ENCODE data around the gene MBD3L2. TPM values are rescaled to one million over a fixed set of nuclear protein-coding genes. Genes with fewer than 3 reads are reported as not detected.

The MBD3L2 gene
- total RNA-seq, 1 experiment from 2014 or later: not detected

- ATAC-seq (peak; percentile 90), DNase-seq (peak; percentile 95)
- peaks cover 12% of the 10 kb centered on the region for H3K9me3 ChIP-seq (ENCODE audit: low read length)
- no peaks in the 10 kb centered on the region for H3F3A ChIP-seq (ENCODE audit: low read length, unreplicated experiment)
- H3K79me2 ChIP-seq (ENCODE audit: low read length): no peaks in the 10 kb centered on the region
- POLR2A ChIA-PET (ENCODE audit: unreplicated experiment): interaction anchor here (0.5 to 1.3 kb wide), 5 partner anchors 30 to 234 kb away, joined by 4 to 16 read pairs (median 5); partner anchors contain the start of gene ZNF557
- peak overlapping the region; percentile 81 for H3K4me2 ChIP-seq (ENCODE audit: low read length)
- CTCF ChIA-PET: interaction anchor here (0.6 to 1.0 kb wide), 6 partner anchors 37 to 299 kb away, joined by 3 to 15 read pairs (median 5); no protein-coding TSS in a partner anchor
- H3K27me3 ChIP-seq (ENCODE audit: low read length): no peaks in the 10 kb centered on the region
- H3K4me3 ChIP-seq (ENCODE audit: low read length): peak overlapping the region; percentile 72
- H3K9ac ChIP-seq (ENCODE audit: low read length): peak overlapping the region; percentile 91
- peak overlapping the region; percentile 82 for H2AFZ ChIP-seq (ENCODE audit: low read length)
- no peaks in the 10 kb centered on the region for H3K9me2 ChIP-seq (replicated peaks; ENCODE audit: low read length)
- peaks cover 10% of the 10 kb centered on the region; the same call in 1 of the 2 replicates for H3K4me1 ChIP-seq (ENCODE audit: insufficient read depth, low read length)
- no peaks in the 10 kb centered on the region for H4K20me1 ChIP-seq (ENCODE audit: low read length)
- H3K36me3 ChIP-seq (ENCODE audit: low read depth, low read length): peaks cover 7% of the 10 kb centered on the region
- TF ChIP-seq CTCF (conservative IDR thresholded peaks at IDR 0.05; ENCODE audit: low read depth, low read length) (no peak), EZH2 (IDR thresholded peaks at IDR 0.05; ENCODE audit: low read length, unreplicated experiment) (no peak), EZH2phosphoT487 (IDR thresholded peaks at IDR 0.05; ENCODE audit: borderline replicate concordance, low read length) (no peak)
- no TSS peak for BruUV-seq (replicated peaks)
- intact Hi-C loops (cut with micrococcal nuclease): no loop called here
- H3K27ac ChIP-seq (ENCODE audit: low read length): peak overlapping the region; percentile 69
These were observed 49.8 kb downstream of the MBD3L2 start for GRCh38 chr19:7098701-7099596.

GRCh38 chr19:7099597-7099921, 50.4 kb downstream of the MBD3L2 start:
- DNase-seq: peak; percentile 80
- Histone ChIP-seq H3K27me3 (ENCODE audit: low read length) (no peaks in the 10 kb centered on the region), H3K4me1 (ENCODE audit: insufficient read depth, low read length) (peaks cover 10% of the 10 kb centered on the region; the same call in 1 of the 2 replicates), H3K4me2 (ENCODE audit: low read length) (peak overlapping the region; percentile 81), H3K9me3 (ENCODE audit: low read length) (peaks cover 9% of the 10 kb centered on the region), H3K36me3 (ENCODE audit: low read depth, low read length) (peaks cover 7% of the 10 kb centered on the region), H4K20me1 (ENCODE audit: low read length) (no peaks in the 10 kb centered on the region), H3K9me2 (replicated peaks; ENCODE audit: low read length) (no peaks in the 10 kb centered on the region), H3K79me2 (ENCODE audit: low read length) (no peaks in the 10 kb centered on the region), H3K9ac (ENCODE audit: low read length) (peak overlapping the region; percentile 91), H3F3A (ENCODE audit: low read length, unreplicated experiment) (no peaks in the 10 kb centered on the region), H3K27ac (ENCODE audit: low read length) (no peak overlapping the region), H3K4me3 (ENCODE audit: low read length) (peak overlapping the region; percentile 72), H2AFZ (ENCODE audit: low read length) (peak overlapping the region; percentile 82)
- TF ChIP-seq CTCF (conservative IDR thresholded peaks at IDR 0.05; ENCODE audit: low read depth, low read length) (no peak), EZH2phosphoT487 (IDR thresholded peaks at IDR 0.05; ENCODE audit: borderline replicate concordance, low read length) (no peak), EZH2 (IDR thresholded peaks at IDR 0.05; ENCODE audit: low read length, unreplicated experiment) (no peak)
- BruUV-seq (replicated peaks): no TSS peak
- ChIA-PET CTCF (interaction anchor here (0.6 to 1.0 kb wide), 5 partner anchors 36 to 299 kb away, joined by 3 to 15 read pairs (median 4); no protein-coding TSS in a partner anchor), POLR2A (ENCODE audit: unreplicated experiment) (interaction anchor here (0.5 to 1.3 kb wide), 5 partner anchors 30 to 233 kb away, joined by 4 to 16 read pairs (median 5); partner anchors contain the start of gene ZNF557)
- intact Hi-C loops (cut with micrococcal nuclease): no loop called here
- ATAC-seq: no peak

Other genes with a start within 250 kb of the MBD3L2 start
- not detected in 2 replicates for gene ADGRE1, start 161.7 kb upstream of the MBD3L2 start, total RNA-seq (2014; rRNA removed)
- not detected in 2 replicates for gene MBD3L2B, start 27.9 kb upstream of the MBD3L2 start, total RNA-seq (2014; rRNA removed)
- not detected in 2 replicates for gene MBD3L5, start 18.7 kb upstream of the MBD3L2 start, total RNA-seq (2014; rRNA removed)
- not detected in 2 replicates for gene MBD3L4, start 9.1 kb upstream of the MBD3L2 start, total RNA-seq (2014; rRNA removed)
- not detected in 2 replicates for gene MBD3L3, start 9.4 kb downstream of the MBD3L2 start, total RNA-seq (2014; rRNA removed)
- gene ZNF557, start 20.4 kb downstream of the MBD3L2 start, total RNA-seq (2014; rRNA removed): 12.9 and 13.7 TPM in 2 replicates
- 13.7 and 41.5 TPM in 2 replicates for gene INSR, start 245.1 kb downstream of the MBD3L2 start, total RNA-seq (2014; rRNA removed)

Measured in PC-3 (cell line).